Activated CD4-positive, alpha-beta T cell treated with anti-CD3 and anti-CD28 coated beads, Interleukin-2, amount 50 U/mL, for 48 hours (primary cell): ENCODE data around the gene DDX28.

ENCODE experiments used
- DNase-seq, 2 experiments: peaks; one replicate each; pipeline ENCODE4 v3.0.0-alpha.2; 2020

DDX28 gene, protein sequence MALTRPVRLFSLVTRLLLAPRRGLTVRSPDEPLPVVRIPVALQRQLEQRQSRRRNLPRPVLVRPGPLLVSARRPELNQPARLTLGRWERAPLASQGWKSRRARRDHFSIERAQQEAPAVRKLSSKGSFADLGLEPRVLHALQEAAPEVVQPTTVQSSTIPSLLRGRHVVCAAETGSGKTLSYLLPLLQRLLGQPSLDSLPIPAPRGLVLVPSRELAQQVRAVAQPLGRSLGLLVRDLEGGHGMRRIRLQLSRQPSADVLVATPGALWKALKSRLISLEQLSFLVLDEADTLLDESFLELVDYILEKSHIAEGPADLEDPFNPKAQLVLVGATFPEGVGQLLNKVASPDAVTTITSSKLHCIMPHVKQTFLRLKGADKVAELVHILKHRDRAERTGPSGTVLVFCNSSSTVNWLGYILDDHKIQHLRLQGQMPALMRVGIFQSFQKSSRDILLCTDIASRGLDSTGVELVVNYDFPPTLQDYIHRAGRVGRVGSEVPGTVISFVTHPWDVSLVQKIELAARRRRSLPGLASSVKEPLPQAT

DNA sequence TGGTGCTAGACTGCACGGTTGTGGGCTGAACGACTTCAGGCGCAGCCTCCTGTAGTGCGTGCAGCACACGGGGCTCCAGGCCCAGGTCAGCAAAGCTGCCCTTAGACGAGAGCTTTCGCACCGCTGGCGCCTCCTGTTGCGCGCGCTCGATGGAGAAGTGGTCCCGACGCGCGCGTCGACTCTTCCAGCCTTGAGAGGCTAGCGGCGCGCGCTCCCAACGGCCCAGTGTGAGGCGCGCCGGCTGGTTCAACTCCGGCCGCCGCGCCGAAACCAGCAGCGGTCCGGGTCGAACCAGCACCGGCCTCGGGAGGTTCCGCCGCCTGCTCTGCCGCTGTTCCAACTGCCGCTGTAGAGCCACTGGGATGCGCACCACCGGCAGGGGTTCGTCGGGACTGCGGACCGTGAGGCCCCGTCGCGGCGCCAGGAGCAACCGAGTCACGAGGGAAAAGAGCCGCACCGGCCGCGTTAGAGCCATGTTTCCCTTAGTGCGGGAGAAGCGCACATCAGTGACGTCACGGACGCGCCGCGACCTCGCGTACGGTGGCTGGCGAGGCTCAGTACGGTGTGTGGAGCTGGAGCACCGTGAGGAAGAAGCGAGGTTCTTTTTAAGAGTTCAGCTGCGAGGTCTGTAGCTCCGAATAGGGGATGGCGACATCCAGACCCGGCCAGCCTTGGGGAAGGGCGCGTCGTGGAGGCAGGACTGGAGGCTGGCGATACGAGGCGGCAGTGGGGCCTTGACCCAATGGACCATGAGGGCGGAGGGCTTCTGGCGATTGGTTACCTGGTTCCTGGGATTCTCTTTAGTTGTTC, at the start of gene DDX28, which contains the start of gene DUS2:
DDX28 (minus strand) TSS at position 505 of the 810 bp plus-strand sequence; CDS start at position 475, 30 bp downstream.
DUS2 (plus strand) TSS at position 557 of the 810 bp plus-strand sequence. CDS start 14,740 bp downstream, outside the sequence.
- peak; percentile 94 to 95 for DNase-seq

DNA sequence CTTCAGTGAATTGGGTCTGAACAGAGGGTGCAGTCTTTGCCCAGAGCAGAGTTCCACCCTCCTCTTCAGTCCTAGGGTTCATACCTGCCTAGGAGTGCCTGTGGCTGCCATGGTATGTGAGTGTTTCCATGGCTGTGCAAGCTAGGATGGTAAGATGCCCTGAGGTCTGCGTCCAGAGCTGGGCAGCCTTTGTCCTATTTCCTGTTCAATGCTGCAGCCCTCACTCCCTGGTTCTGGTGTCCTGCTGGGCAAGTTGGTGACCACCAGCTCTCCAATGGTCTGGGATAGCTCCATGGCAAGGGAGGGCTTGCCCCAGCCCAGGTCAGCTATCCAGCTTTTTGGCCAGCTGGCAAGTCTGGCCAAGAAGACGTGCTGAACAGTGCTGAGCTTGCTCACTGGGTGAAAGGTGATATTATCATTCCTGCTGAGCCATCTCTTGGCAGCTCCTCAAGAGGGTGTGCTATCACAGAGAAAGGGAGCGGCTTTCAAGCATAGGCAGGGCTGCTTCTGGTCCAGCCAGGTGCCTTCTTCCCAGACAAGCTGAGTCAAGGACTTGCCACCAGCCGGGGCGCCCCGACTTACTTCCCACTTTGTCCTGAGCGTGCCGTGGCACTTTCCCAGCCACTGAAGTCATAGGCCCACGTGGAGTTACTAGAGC, 49.1 kb upstream of the DDX28 start:
- no peak for DNase-seq

DNA sequence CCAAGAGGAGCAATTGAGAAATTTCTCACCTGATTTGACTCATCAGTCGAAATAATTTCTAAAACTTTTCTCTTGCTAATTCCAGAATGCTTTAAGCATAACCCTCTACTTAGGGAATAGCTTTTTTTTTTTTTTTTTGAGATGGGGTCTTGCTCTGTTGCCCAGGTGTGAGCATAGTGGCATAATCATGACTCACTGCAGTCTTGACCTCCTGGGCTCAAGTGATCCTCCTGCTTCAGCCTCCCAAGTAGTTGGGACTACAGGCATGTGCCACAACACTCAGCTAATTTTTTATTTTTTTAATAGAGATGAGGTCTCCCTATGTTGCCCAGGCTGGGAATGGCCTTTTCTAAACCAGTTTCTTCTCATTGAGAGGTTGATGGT, 48.5 kb upstream of the DDX28 start:
- DNase-seq: no peak

DNA sequence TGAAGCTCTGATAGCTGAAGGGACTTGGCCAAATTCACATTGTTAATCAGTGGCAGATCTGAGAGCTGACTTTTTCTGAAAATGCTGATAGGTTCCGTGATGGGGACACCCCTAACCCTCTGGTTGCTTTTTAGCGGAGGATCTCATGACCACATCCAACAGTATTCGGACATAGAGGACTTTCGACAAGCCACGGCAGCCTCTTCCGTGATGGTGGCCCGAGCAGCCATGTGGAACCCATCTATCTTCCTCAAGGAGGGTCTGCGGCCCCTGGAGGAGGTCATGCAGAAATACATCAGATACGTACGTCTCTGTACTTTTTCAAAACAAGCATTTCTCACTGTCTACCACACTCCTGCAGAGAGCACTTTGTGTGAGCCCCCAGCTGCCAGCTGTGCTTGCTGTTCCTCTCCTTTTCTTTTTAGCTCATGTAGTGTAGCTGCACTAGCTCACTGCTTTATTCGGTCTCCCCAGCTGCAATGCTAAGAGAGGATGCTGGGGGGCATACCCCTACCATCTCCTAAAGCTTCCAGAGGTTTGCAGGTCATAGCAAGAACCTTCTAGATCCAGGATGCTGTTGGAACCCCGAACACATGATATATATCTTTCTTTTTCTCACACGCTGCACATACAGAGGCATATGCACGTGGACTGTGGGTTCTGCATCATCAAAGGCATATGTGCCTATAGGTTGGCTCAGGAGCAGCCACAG, 47.9 kb upstream of the DDX28 start:
- DNase-seq: no peak

DNA sequence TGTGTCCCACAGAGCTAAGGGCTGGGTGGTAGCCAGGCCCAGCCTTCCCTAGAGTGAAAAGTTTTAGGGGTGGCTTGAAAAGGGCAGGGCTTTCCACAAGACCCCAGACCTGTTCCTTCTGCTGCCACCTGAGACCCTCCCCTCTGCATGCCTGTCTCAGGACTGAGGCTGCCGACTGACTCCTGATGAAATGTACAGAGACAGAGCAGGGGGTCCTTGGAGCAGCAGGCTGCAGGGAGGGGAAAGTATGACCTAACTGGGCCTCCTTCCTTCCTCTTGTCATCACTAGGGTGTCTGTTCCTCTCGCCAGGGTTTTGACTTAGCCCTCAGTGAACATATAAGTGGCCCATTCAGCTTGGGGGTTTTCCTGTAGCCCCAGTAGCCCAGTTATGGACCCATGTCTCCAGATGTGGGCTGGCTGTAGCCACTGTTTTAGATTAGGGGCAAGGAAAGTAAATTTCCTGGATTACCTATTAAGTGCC, 47.3 kb upstream of the DDX28 start:
- DNase-seq: no peak

DNA sequence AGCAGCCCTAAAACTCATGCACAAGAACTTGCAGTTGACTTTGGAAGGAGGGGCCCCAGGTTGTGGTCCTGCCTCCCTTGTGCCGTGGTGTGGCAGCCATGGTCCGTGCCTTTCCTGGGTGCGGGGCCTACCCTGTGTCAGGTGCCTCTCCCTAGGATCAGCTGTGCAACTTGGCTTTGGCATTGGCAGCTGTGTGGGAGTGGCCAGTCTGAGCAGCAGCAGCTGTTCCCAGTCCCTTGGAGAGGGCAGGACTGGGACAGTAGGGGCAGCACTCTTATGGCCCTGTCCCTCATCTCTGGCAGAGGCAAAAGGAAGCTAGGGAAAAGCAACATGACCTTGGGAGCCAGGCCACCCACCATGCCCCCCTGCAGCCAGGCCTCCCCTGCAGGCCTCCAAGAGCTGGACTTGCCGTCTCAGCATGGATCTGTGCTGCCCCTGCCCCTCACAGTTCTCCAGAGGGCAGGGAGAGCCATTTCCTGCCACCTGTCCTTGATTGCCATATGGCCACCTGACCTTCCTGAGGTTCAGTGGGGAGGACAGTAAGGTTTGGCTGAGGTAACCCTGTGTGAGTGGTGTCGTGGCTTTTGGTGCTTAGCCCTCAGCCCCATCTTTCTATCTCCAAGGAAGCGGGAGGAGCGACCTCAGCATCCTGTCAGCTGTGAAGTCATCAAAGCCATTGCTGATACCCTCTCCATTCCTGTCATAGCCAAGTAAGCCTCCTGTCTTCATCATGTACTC, 46.6 kb upstream of the DDX28 start:
- no peak for DNase-seq

DNA sequence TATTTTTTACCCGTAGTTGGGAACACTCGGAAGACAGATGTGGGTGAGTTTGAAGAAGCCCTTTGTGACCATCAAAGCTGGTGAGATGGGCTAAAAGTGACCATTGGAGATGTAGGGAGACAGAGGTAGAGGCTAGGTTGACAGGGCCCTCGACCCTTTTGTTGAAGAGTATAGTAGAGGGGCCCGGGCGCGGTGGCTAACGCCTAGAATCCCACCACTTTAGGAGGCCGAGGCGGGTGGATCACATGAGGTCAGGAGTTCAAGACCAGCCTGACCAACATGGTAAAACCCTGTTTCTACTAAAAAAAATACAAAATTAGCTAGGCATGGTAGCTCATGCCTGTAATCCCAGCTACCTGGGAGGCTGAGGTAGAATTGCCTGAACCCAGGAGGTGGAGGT, 45.9 kb upstream of the DDX28 start:
- no peak for DNase-seq

DNA sequence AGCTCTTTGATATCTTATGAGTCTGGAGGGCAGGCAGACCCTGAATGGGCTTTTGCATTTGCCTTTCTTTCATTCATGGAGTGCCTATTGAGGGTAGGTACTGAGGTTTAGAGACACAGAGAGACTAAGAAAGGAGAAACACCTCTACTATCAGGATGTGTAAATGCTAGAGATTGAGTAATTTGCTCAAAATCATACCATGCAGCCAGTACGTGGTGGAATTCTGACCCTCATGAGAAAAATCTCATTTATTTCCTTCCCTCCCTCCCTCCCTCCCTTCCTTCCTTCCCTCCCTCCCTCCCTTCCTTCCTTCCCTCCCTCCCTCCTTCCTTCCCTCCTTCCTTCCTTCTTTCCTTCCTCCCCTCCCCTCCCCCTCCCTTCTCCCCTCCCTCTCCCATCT, 43.7 kb upstream of the DDX28 start:
- DNase-seq: no peak

DNA sequence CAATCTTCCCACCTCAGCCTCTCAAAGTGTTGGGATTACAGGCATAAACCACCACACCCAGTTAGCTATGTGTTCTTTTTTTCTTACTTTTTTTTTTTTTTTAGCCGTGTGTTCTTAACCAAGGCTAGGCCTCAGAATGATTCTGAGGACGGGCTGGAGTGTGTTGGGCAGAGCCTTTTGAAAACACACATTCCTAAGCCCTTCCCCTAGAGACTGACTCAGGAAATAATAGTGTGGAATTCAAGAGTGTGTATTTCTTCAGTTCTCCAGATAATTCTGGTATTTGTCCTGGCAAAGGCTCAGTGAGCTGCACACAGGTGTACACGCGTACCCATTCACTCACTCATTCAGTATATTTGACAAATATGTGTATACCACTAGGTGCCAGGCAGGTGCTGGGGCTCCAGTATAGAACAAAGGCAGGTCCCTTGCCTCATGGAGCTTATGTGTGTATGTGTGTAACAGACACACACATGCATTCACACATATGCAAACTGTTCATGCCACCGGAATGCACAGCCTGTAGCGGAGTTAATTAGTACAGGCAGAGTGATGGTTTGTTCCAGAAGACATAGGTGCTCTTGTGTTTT, 42.8 kb upstream of the DDX28 start:
- no peak for DNase-seq

DNA sequence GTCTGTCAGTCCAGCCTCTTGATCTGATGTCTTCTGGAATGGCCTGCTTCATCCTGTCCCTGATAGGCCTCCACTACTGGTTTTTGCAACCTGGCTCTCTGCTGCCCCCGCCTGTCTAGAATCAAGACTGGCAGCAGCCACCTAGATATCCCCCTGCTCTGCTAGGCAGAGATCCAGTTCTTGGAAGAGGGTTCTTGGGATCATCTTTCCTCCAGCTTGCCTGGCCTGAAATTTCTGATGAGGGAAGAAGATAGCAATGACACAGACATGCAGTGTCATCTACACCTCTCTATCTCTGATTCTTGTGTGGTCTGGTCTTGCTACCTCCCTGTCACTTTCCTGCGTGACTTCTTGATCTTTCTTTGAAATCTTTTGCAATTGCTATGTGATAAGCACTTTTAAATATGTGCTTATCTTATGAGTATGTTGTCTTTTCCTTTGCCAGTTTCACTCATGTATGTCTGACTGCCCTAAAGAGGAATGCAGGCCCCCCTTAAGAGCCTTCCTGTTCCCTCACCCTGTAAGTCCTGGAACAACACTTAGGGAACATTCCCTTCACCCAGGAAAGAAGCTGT, 41.8 kb upstream of the DDX28 start:
- peak; percentile 76 to 84 for DNase-seq

DNA sequence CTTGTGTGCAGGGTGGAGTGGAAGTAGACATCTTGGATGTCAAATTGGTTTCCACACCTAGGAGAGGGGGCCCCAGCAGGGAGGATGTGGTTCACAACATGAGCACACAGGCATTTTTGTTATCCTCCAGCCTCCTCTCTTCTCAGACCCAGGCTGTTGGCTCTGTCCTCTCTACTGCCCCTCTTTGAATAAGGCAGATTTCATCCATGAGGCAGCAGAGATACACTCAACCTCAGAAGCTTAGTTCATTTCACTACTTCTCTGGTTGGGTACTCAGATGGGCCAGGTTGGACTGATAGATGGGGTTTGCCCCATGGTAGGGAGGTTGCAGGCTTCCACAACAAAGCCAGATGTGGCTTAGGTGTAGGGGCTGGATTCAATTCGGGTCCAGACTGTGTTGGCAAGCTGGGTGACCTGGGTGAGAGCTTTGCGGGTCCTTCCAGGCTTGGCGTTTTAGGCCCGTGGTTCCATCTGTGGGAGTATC, 39.9 kb upstream of the DDX28 start:
- no peak for DNase-seq

DNA sequence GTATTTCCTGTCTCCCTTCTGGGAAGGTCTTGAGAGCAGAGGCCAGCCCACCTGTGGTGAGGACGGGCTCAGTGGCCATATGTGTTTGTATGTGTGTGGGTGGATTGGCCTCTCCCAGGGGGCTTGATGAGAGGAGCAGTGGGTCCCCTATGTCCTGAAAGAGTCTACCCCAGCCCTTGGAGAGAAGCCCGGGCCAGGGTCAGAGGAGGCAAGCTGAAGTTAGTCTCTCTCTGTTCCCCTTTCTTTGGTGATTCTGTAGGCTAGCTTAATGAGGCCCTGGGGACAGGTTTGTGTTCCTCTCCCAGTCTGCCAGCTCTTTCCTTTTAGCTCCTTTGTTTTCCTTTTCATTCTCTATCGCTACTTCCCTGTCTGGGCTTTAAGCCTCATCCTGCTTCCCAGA, 38.4 kb upstream of the DDX28 start:
- no peak for DNase-seq

DNA sequence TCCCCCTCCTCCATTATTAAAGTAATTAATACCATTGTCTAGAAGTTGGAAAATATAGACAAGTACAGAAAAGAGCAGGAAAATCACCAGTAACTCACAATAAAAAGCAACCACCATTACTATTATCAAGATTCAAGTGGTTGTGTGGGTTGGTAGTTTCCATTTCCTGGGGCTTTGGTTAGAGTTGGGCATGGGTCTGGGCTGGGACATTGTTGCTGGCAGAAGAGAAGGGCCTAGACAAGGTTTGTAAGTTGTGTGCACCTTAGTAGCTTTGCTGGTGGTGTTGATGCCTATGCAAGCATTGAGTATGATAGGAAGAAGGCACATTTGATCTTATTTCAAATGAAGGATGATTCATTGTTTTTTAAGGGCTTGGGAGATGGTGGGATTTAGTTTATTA, 36.8 kb upstream of the DDX28 start:
- DNase-seq: no peak

DNA sequence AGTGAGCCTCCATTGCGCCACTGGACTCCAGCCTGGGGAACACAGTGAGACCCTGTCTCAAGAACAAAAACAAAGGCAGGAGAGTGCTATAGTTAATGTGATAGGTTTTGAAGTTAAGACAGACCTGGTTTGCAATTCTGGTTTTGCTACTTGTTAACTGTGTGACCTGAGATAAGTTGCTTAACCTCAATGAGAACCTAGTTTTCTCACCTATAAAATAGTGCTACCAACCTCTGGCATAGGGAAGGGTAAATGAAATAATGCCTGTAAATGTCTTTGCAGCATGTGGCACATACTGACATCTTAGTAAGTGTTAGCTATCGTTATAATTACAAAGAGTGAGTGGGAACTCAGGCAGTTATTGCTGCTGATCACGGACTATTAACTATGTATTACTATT, 32.4 kb upstream of the DDX28 start:
- DNase-seq: no peak

DNA sequence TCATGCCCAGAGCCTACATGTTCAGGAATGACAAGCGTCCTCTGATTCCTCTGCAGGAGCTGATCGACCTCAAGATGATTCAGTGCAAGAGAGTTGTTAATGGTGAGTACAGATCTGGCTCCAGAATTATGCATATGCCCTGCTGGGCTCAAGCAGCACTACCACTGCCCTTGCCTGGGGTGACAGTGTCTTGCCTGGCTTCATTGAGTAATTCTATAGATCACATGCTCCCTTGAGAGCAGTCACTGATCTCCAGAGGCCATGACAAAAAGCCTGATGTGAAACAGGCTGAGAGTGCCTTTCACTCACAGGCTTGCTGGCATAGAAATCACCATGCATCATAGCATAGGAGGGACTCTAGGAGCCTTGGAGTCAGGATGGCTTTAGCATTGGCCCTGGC, 26.4 kb upstream of the DDX28 start:
- no peak for DNase-seq

DNA sequence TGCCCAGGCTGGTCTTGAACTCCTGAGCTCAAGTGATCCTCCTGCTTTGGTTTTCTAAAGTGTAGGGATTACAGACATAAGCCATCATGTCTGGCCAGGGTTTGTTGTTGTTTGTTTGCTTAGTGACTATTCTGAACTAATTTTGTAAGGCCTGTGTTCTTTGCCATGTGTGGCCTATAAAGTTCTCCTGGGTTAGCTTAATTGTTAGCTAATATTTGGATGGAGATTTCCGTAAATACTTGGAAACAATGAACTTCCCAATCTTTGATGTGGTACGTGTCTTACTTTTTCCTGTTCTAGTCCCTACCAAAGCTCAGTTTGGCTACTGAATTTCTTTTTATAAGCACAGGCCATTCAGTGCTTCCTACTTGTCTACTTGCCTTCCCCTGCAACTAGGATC, 25.0 kb upstream of the DDX28 start:
- DNase-seq: no peak

DNA sequence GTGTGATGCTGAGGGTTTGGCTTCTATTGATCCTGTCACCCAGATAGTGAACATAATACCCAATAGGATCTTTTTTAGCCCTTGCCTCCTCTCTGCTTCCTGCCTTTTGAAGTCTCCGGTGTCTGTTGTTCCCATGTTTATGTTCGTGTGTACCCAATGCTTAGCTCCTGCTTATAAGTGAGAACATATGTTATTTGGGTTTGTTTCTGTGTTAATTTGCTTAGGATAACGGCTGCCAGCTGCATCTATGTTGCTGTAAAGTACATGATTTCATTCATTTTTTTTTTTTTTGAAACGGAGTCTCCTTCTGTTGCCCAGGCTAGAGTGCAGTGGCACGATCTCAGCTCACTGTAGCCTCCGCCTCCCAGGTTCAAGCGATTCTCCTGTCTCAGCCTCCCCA, 23.1 kb upstream of the DDX28 start:
- DNase-seq: no peak

DNA sequence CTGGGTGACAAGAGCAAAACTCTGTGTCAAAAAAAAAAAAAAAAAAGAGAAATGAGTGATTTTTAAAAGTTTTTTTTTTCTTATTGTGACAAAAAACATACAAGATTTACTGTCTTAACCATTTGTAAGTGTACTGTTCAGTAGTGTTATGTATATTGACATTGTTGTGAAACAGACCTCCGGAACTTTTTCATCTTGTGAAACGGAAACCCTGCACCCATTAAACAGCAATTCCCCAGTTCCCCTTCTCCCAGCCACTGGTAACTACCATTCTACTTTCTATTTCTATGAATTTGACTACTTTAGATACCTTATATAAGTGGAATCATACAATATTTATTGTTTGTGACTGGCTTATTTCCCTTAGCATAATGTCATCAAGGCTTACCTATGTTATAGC, 18.8 kb upstream of the DDX28 start:
- DNase-seq: no peak

DNA sequence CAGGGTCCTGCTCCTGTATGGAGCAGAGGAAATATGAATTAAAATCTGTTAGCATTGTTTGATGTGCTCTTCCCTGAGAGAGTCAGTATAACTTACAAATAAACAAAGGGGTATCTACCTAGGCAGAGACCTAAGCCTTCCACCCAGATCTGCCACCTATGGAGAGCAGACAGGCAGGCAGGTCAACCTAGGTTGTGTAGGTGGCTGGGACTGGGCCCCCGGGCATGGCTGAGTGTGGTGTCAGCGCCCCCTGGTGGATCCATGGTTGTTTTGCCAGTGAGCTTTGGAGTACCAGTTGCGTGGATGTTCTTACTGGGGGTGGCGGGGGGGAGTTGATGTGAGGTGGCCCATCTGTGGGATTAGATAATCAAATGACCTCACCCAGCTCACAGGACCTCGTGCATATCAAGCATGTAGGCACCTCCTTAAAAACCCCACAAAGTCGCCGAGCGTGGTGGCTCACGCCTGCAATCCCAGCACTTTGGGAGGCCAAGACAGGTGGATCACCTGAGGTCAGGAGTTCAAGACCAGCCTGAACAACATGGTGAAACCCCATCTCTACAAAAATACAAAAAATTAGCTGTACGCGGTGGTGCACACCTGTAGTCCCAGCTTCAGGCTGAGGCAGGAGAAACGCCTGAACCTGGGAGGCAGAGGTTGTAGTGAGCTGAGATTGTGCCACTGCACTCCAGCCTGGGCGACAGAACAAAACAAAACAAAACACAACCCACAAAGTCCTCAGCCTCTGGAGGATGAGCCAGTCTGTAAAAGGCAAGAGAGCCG, 17.7 kb upstream of the DDX28 start:
- peak; percentile 91 to 93 for DNase-seq
